ENCODE measurements around the gene TRRAP. TPM values are rescaled to one million over a fixed set of nuclear protein-coding genes. Genes with fewer than 3 reads are reported as not detected.
"Not testable (repeated sequence)": the region's sequence is repeated elsewhere in the genome, so short reads cannot be mapped to it uniquely, and the experiment has no call there.

The TRRAP gene
- total RNA-seq, 1 donor from 2014 or later = 35.6 TPM

DNA sequence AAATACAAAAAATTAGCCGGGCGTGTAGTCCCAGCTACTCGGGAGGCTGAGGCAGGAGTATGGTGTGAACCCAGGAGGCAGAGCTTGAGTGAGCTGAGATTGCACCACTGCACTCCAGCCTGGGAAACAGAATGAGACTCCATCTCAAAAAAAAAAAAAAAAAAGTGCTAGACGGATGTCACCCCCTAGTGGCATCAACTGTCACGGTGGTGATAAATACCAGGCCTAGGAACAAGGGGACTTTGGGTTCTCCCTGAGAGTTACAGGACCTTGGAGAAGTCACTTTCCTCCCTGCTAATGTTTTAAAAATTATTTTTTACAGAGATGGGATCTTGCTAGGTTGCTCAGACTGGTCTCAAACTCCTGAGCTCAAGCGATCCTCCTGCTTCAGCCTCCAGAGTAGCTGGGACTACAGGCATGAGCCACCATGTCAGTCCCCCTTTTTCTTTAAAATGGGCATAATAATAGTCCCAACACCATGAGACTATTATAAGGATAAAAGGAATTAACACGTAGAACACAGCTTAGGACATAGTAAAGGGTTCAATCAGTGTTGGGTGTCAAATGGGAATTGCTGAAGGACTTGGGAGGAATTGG is 5.9 kb upstream of the TRRAP start:
- no peaks in the 10 kb centered on the region for H3K9me3 ChIP-seq
- H3K36me3 ChIP-seq = no peaks in the 10 kb centered on the region
- TF ChIP-seq, protein P1, sequence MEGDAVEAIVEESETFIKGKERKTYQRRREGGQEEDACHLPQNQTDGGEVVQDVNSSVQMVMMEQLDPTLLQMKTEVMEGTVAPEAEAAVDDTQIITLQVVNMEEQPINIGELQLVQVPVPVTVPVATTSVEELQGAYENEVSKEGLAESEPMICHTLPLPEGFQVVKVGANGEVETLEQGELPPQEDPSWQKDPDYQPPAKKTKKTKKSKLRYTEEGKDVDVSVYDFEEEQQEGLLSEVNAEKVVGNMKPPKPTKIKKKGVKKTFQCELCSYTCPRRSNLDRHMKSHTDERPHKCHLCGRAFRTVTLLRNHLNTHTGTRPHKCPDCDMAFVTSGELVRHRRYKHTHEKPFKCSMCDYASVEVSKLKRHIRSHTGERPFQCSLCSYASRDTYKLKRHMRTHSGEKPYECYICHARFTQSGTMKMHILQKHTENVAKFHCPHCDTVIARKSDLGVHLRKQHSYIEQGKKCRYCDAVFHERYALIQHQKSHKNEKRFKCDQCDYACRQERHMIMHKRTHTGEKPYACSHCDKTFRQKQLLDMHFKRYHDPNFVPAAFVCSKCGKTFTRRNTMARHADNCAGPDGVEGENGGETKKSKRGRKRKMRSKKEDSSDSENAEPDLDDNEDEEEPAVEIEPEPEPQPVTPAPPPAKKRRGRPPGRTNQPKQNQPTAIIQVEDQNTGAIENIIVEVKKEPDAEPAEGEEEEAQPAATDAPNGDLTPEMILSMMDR (IDR thresholded peaks at IDR 0.05) = peak; percentile 24
- intact Hi-C loops (cut with DNase I) = no loop called here
- H3K27me3 ChIP-seq = peaks cover 17% of the 10 kb centered on the region
- no peak overlapping the region for H3K4me3 ChIP-seq
- DNase-seq (peak; percentile 18), ATAC-seq (peak; percentile 28)
- no peaks in the 10 kb centered on the region for H3K4me1 ChIP-seq
- H3K27ac ChIP-seq = no peak overlapping the region

DNA sequence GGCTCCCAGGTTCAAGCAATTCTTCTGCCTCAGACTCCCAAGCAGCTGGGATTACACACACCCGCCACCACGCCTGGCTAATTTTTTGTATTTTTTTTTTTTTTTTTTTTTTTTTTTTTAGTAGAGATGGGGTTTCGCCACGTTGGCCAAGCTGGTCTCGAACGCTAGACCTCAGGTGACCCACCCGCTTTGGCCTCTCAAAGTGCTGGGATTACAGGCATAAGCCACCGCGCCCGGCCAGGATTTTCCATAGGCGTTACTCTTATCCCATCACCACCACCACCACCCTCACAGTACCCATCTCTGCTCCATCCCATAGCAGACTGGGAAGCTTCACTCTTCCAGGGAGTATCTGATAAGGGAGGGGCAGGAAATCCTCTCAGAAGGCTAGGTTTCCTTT is 4.7 kb upstream of the TRRAP start:
- H3K4me3 ChIP-seq; H3K9me3 ChIP-seq; H3K4me1 ChIP-seq; H3K27ac ChIP-seq; H3K36me3 ChIP-seq; intact Hi-C loops (cut with DNase I); ATAC-seq: not testable (repeated sequence)
- H3K27me3 ChIP-seq = peaks cover 17% of the 10 kb centered on the region
- DNase-seq = peak; percentile 38

DNA sequence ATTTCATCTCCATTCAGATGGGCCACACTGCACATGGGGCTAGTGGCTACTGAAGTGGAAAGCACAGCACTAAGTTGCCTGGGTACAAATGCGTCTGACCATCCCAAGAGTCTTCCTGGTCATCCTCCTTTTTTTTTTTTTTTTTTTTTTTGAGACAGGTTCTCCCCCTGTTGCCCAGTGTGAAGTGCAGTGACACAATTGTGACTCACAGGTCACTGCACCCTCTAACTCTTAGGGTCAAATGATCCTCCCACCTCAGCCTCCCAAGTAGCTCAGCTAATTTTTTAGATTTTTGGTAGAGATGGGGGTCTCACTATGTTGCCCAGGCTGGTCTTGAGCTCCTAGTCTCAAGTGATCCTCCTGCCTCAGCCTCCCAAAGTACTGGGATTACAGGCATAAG is 3.4 kb upstream of the TRRAP start:
- no peaks in the 10 kb centered on the region for H3K36me3 ChIP-seq
- no peaks in the 10 kb centered on the region for H3K9me3 ChIP-seq
- no peak for ATAC-seq
- TF ChIP-seq, protein P1 (IDR thresholded peaks at IDR 0.05) = no peak
- no peak for DNase-seq
- peaks cover 10% of the 10 kb centered on the region for H3K4me1 ChIP-seq
- peaks cover 11% of the 10 kb centered on the region for H3K27me3 ChIP-seq
- H3K27ac ChIP-seq = no peak overlapping the region
- no peak overlapping the region for H3K4me3 ChIP-seq
- intact Hi-C loops (cut with DNase I) = no loop called here

DNA sequence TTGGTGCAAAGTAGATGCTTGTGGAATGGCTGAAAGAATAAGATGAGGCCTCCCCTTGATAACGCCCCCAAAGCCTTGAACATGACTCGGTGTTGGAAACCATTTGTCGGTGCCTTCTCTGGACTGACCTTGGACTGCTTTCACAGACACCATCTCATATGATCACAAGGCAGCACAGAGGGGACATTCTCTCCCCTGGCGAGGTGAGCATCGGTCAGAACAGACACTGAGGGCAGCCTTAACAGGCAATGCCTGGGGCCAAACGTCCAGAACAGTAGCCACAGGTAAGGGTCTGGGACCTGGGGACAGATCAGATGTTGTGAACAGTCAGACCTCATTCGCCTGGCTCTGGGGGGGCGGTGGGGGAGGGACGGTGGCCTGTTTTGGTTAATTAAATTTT is 2.8 kb upstream of the TRRAP start:
- H3K4me3 ChIP-seq = no peak overlapping the region
- intact Hi-C loops (cut with DNase I) = no loop called here
- no peaks in the 10 kb centered on the region for H3K36me3 ChIP-seq
- H3K27ac ChIP-seq = no peak overlapping the region
- peaks cover 10% of the 10 kb centered on the region for H3K4me1 ChIP-seq
- H3K27me3 ChIP-seq = peaks cover 11% of the 10 kb centered on the region
- ATAC-seq (no peak), DNase-seq (peak; percentile 21)
- no peaks in the 10 kb centered on the region for H3K9me3 ChIP-seq
- TF ChIP-seq, protein P1 (IDR thresholded peaks at IDR 0.05) = no peak

DNA sequence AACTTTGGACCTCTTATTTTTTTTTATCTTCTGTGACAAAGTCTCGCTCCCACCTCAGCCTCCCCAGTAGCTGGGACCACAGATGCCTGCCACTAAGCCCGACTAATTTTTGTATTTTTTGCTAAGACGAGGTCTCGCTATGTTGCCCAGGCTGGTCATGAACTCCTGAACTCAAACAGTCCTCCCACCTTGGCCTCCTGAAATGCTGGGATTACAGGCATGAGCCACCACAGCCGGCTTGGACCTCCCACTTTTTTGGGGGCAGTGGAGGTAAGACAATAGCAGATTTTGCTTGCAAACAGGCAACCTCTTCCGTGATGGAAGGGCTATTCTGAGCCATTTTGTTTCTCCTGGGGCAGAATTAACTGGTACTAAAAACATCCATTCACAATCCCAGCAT is 1.2 kb upstream of the TRRAP start:
- H3K4me3 ChIP-seq = no peak overlapping the region
- peak; percentile 42 for DNase-seq
- no peak overlapping the region for H3K27ac ChIP-seq
- intact Hi-C loops (cut with DNase I) = no loop called here
- H3K9me3 ChIP-seq = no peaks in the 10 kb centered on the region
- TF ChIP-seq, protein P1 (IDR thresholded peaks at IDR 0.05) = no peak
- ATAC-seq = no peak
- H3K4me1 ChIP-seq = peaks cover 10% of the 10 kb centered on the region
- peaks cover 11% of the 10 kb centered on the region for H3K36me3 ChIP-seq
- H3K27me3 ChIP-seq = no peaks in the 10 kb centered on the region

DNA sequence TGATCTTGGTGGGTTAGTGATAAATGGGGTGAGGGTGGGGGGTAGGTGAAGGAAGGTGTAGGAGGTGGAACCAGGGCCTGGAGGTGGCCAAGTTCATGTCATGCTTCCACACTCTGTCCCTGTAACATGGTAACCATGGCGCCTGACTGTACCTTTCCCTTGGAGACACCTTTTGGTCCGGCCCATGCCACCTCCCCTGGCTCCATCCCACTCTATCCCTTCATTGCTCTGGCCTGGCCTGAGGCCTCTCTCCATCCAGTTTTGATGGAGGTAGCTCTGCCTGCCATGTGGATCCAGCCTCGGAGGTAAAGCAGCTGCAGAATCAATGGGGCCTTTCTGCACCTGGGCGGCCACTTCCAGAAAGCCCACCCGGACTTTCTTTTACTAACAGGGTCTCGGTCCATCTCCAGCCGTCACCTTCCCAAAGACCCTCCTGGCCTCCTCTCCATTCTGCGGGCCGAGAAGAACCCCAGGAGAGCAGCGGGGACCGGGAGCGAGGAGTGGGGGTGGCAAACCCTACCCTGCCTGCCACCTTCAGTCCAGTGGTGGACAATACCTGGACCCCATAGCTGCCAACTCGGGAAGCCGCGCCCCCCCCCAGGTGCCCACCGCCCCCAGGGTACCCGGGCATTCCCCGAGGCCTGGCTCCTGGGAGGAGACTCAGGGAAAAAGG is 504 bp upstream of the TRRAP start:
- Histone ChIP-seq H3K4me1 (peaks cover 10% of the 10 kb centered on the region), H3K36me3 (peaks cover 17% of the 10 kb centered on the region), H3K4me3 (peak overlapping the region; percentile 74), H3K27ac (peak overlapping the region; percentile 96), H3K27me3 (no peaks in the 10 kb centered on the region), H3K9me3 (no peaks in the 10 kb centered on the region)
- ATAC-seq (no peak), DNase-seq (peak; percentile 52)
- TF ChIP-seq, protein P1 (IDR thresholded peaks at IDR 0.05) = no peak
- intact Hi-C loops (cut with DNase I) = no loop called here
